ENCODE measurements around the gene ALDH1A3. TPM values are rescaled to one million over a fixed set of nuclear protein-coding genes. Genes with fewer than 3 reads are reported as not detected.

The ALDH1A3 gene
- total and polyA plus RNA-seq, 2 of the 4 experiments (the other 2 are of a cell fraction): 3.1 to 5.0 TPM

DNA sequence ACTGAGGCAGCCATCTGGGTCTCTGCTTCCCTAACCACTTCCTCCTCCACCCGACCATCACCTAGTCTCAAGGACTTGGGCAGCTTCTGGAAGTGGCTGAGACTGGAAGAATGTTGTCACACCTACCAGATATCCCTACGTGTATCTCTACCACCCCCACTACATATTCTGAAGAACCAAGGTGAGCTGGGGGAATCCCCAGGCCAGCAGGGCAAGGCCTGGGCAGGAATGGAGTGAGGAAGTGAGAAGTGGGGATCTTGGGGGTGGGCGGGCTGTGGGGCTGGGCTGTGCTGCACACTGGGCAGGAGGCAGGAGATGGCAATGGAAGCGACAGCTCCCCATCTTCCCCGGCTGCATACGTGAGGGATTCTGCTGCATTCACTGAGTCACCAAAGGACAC, 17.5 kb upstream of the ALDH1A3 start:
- Histone ChIP-seq H2BK120ac (ENCODE audit: low read depth, low read length) (peak overlapping the region; percentile 14; the same call in 1 of the 2 replicates), H3K56ac (ENCODE audit: extremely low read depth, insufficient read depth, low read length) (no peak overlapping the region), H3K79me1 (ENCODE audit: low read depth in 1 of 2, low read length in 2 of 2) (no peaks in the 10 kb centered on the region), H3K4me2 (ENCODE audit: low read depth, low read length) (no peak overlapping the region), H3K36me3 (ENCODE audit: control insufficient read depth, insufficient read depth, low read length) (no peaks in the 10 kb centered on the region), H2BK20ac (ENCODE audit: low read depth, low read length) (no peak overlapping the region), H4K5ac (ENCODE audit: low read depth, low read length) (peak overlapping the region; percentile 43; the same call in 1 of the 2 replicates), H3K27me3 (ENCODE audit: control insufficient read depth, insufficient read depth, low read length) (peaks cover 4% of the 10 kb centered on the region), H3K9ac (ENCODE audit: low read depth, low read length) (no peak overlapping the region), H4K91ac (ENCODE audit: insufficient read depth, low read depth, low read length) (no peak overlapping the region), H3K27ac (ENCODE audit: insufficient read depth, low read length) (no peak overlapping the region), H2AK5ac (ENCODE audit: low read depth, low read length) (peak overlapping the region; percentile 44; the same call in 1 of the 2 replicates), H2BK15ac (ENCODE audit: low read depth, low read length) (no peak overlapping the region; the same call in 2 of the 3 replicates), H3K9me1 (ENCODE audit: insufficient read depth, low read length) (0 out of 2 replicates have a peak, but pooled peaks cover 7% of the 10 kb centered on the region), H2AK9ac (replicated peaks; ENCODE audit: low read depth, low read length, poor library complexity) (no peak overlapping the region), H3K4me1 (ENCODE audit: control insufficient read depth, insufficient read depth, low read length) (peaks cover 15% of the 10 kb centered on the region), H2BK5ac (ENCODE audit: low read depth, low read length, poor library complexity, severe bottlenecking) (no peak overlapping the region), H3K23ac (ENCODE audit: low read depth, low read length) (no peak overlapping the region), H3K4me3 (ENCODE audit: insufficient read depth, low read depth, low read length) (no peak overlapping the region), H4K8ac (ENCODE audit: low read depth in 2 of 2, low read length in 2 of 2) (no peak overlapping the region), H3K14ac (replicated peaks; ENCODE audit: low read depth, low read length) (no peak overlapping the region), H3K4ac (ENCODE audit: low read depth, low read length) (peak overlapping the region; percentile 39), H4K20me1 (ENCODE audit: insufficient read depth, low read length) (no peaks in the 10 kb centered on the region), H2AFZ (replicated peaks; ENCODE audit: low read length, poor library complexity) (no peak overlapping the region), H3K18ac (ENCODE audit: low read depth, low read length) (no peak overlapping the region), H3K9me3 (ENCODE audit: control insufficient read depth, insufficient read depth, low read length) (peaks cover 7% of the 10 kb centered on the region)
- dilution Hi-C loops (cut with HindIII; ENCODE audit: low sequenced_read_pairs, unreplicated experiment): no loop called here
- intact Hi-C loops (cut with micrococcal nuclease): no loop called here
- in situ Hi-C loops (cut with MboI; ENCODE audit: low sequenced_read_pairs): no loop called here
- no TSS peak for BruUV-seq (replicated peaks)
- no peak for ATAC-seq (ENCODE audit: low read depth)
- CTCF ChIA-PET: no interaction called here
- TF ChIP-seq MXI1 (IDR thresholded peaks at IDR 0.05; ENCODE audit: borderline replicate concordance, low read depth, low read length) (no peak), RAD21 (IDR thresholded peaks at IDR 0.05; ENCODE audit: low read length) (no peak), NFE2L2 (IDR thresholded peaks at IDR 0.05; ENCODE audit: low read depth, low read length) (no peak), RFX5 (IDR thresholded peaks at IDR 0.05; ENCODE audit: low read depth, low read length) (no peak), CEBPB (IDR thresholded peaks at IDR 0.05; ENCODE audit: low read depth, low read length) (no peak), SMC3 (IDR thresholded peaks at IDR 0.05; ENCODE audit: low read depth, low read length) (no peak), MAZ (IDR thresholded peaks at IDR 0.05; ENCODE audit: borderline replicate concordance, low read depth, low read length) (no peak), BHLHE40 (IDR thresholded peaks at IDR 0.05; ENCODE audit: low read depth, low read length) (no peak), RCOR1 (IDR thresholded peaks at IDR 0.05; ENCODE audit: insufficient replicate concordance, low read length) (no peak), MAFK (IDR thresholded peaks at IDR 0.05; ENCODE audit: low read depth, low read length) (no peak), CHD1 (IDR thresholded peaks at IDR 0.05; ENCODE audit: low read depth, low read length) (no peak), FOS (IDR thresholded peaks at IDR 0.05; ENCODE audit: low read depth, low read length) (no peak)
- TF ChIP-seq, protein P1, sequence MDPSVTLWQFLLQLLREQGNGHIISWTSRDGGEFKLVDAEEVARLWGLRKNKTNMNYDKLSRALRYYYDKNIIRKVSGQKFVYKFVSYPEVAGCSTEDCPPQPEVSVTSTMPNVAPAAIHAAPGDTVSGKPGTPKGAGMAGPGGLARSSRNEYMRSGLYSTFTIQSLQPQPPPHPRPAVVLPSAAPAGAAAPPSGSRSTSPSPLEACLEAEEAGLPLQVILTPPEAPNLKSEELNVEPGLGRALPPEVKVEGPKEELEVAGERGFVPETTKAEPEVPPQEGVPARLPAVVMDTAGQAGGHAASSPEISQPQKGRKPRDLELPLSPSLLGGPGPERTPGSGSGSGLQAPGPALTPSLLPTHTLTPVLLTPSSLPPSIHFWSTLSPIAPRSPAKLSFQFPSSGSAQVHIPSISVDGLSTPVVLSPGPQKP (IDR thresholded peaks at IDR 0.05; ENCODE audit: borderline replicate concordance, low read depth, low read length): no peak
- TF ChIP-seq, protein P2, sequence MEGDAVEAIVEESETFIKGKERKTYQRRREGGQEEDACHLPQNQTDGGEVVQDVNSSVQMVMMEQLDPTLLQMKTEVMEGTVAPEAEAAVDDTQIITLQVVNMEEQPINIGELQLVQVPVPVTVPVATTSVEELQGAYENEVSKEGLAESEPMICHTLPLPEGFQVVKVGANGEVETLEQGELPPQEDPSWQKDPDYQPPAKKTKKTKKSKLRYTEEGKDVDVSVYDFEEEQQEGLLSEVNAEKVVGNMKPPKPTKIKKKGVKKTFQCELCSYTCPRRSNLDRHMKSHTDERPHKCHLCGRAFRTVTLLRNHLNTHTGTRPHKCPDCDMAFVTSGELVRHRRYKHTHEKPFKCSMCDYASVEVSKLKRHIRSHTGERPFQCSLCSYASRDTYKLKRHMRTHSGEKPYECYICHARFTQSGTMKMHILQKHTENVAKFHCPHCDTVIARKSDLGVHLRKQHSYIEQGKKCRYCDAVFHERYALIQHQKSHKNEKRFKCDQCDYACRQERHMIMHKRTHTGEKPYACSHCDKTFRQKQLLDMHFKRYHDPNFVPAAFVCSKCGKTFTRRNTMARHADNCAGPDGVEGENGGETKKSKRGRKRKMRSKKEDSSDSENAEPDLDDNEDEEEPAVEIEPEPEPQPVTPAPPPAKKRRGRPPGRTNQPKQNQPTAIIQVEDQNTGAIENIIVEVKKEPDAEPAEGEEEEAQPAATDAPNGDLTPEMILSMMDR (conservative IDR thresholded peaks at IDR 0.05; ENCODE audit: low read depth, low read length): no peak
- TF ChIP-seq, protein P3, sequence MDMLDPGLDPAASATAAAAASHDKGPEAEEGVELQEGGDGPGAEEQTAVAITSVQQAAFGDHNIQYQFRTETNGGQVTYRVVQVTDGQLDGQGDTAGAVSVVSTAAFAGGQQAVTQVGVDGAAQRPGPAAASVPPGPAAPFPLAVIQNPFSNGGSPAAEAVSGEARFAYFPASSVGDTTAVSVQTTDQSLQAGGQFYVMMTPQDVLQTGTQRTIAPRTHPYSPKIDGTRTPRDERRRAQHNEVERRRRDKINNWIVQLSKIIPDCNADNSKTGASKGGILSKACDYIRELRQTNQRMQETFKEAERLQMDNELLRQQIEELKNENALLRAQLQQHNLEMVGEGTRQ (IDR thresholded peaks at IDR 0.05; ENCODE audit: low read depth, low read length): no peak
- POLR2A ChIA-PET (ENCODE audit: unreplicated experiment): no interaction called here
- 96% methylated on average over 4 of the region's 6 CpGs; no CpG with 5 or more reads in 1 of the 2 experiments for WGBS, 2 experiments (ENCODE audit: extremely low coverage in 2 of 2, insufficient read length in 1 of 2)
- no peak for DNase-seq

All from IMR-90 (cell line).